ENCODE results near the gene SMCP.

The SMCP gene

DNA sequence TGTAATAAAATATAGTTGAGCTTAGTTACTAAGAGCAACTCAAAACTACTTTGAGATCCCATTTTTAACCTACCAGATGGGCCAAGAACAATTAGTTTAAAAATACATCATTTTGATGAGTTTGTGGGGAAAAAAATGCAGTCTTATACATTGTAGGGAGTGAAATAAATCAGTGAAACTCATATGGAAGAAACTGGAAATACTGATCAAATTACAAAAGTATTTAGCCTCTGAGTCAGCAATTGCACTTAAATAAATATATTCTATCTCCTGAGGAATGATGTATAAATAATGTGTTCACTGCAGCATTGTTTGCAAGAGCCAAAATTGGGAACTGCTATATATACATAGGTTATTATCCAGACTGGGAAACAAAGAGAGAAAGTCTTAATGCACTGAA lies 4.6 kb upstream of the SMCP start:
- no peak for DNase-seq (ENCODE audit: low read depth)
- TF ChIP-seq CTCF (IDR thresholded peaks at IDR 0.05; ENCODE audit: insufficient read depth, low read depth, low read length, missing control alignments), result no peak
- no peak overlapping the region for H3K4me3 ChIP-seq (ENCODE audit: low read depth, low read length)

GRCh38 chr1:152876827-152877226 lies 1.3 kb upstream of the SMCP start:
- no peak overlapping the region for H3K4me3 ChIP-seq (ENCODE audit: low read depth, low read length)
- TF ChIP-seq CTCF (IDR thresholded peaks at IDR 0.05; ENCODE audit: insufficient read depth, low read depth, low read length, missing control alignments), result no peak
- no peak for DNase-seq (ENCODE audit: low read depth)

DNA sequence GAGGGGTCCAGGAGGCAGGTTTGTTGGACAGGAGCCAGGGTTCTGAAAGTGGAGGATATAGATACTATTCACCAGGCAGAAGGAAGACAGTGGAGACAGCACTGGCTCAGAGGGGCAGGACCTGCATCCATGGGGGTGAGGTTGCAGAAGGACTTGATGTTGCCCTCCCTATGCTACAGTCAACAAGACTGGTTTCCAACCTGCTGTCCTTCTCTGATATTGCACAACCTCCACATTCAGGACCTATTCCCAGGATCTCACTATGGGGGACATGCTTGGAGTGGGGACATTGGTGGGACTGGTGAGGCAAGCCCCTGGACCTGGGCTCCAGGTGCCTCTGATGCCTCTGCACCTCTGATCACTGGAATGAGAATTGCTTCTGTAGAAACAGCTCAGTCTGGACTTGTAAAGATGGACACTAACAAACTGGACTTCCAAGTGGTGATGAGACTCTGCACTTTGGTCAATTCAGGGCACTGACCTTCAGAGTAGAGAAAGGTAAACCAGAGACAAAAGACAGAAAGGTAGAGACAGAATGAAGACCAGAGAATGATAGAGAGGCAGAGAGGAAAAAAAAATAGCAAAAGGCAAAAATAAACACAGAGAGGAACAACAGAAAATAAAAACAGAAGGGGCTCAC lies 1.6 kb downstream of the SMCP start:
- TF ChIP-seq CTCF (IDR thresholded peaks at IDR 0.05; ENCODE audit: insufficient read depth, low read depth, low read length, missing control alignments), result no peak
- DNase-seq (ENCODE audit: low read depth), result no peak
- no peak overlapping the region for H3K4me3 ChIP-seq (ENCODE audit: low read depth, low read length)

GRCh38 chr1:152880316-152880715 lies 2.2 kb downstream of the SMCP start:
- TF ChIP-seq CTCF (IDR thresholded peaks at IDR 0.05; ENCODE audit: insufficient read depth, low read depth, low read length, missing control alignments), result no peak
- no peak overlapping the region for H3K4me3 ChIP-seq (ENCODE audit: low read depth, low read length)
- DNase-seq (ENCODE audit: low read depth), result peak; percentile 54

- DNase-seq (ENCODE audit: low read depth), result peak; percentile 86
- peak; percentile 23 for TF ChIP-seq CTCF (IDR thresholded peaks at IDR 0.05; ENCODE audit: insufficient read depth, low read depth, low read length, missing control alignments)
- no peak overlapping the region for H3K4me3 ChIP-seq (ENCODE audit: low read depth, low read length)
These were observed 2.8 kb downstream of the SMCP start for GRCh38 chr1:152880907-152881306.

- no peak for TF ChIP-seq CTCF (IDR thresholded peaks at IDR 0.05; ENCODE audit: insufficient read depth, low read depth, low read length, missing control alignments)
- peak; percentile 40 for DNase-seq (ENCODE audit: low read depth)
- H3K4me3 ChIP-seq (ENCODE audit: low read depth, low read length), result no peak overlapping the region
These were observed 6.0 kb downstream of the SMCP start for GRCh38 chr1:152884085-152884484.

- DNase-seq (ENCODE audit: low read depth), result no peak
- no peak for TF ChIP-seq CTCF (IDR thresholded peaks at IDR 0.05; ENCODE audit: insufficient read depth, low read depth, low read length, missing control alignments)
- H3K4me3 ChIP-seq (ENCODE audit: low read depth, low read length), result no peak overlapping the region
These were observed 6.4 kb downstream of the SMCP start for GRCh38 chr1:152884506-152884905.

All from GM12865 (cell line).